HepG2 (cell line): Measurements from ENCODE around the gene GRIP2. TPM values are rescaled to one million over a fixed set of nuclear protein-coding genes. Genes with fewer than 3 reads are reported as not detected.

Source experiments
- ATAC-seq: fragments of 200-7000 bp; cut with Tn5 transposase; 3 replicates; pipeline ENCODE4 v1.9.1; 2020; ENCODE audit warnings: mild to moderate bottlenecking, moderate library complexity
- BruUV-seq: library from RNA; stranded (reverse); fragments of 400-500 nt; replicated peaks from 2 replicates; lab custom pipeline; 2021; lab: Mats Ljungman, UMichigan
- CTCF ChIA-PET: fragments of 300-600 bp; formaldehyde crosslinking; extraction: SDS; loops from one replicate; lab custom pipeline; 2021; ENCODE audit warnings: low total read pairs, inconsistent platforms, low intra/inter-chr PET ratio; lab: Yijun Ruan, JAX
- POLR2A ChIA-PET: fragments of 350-600 bp; sonication (Branson Sonifier 250); formaldehyde crosslinking; loops from one replicate; lab custom pipeline; 2020; ENCODE audit warnings: antibody characterized with exemption, inconsistent platforms; lab: Yijun Ruan, JAX
- DNase-seq: peaks from one replicate; pipeline ENCODE4 v3.0.0-alpha.2; 2015; ENCODE audit warnings: low spot score
- FAIRE-seq: peaks from 3 replicates; lab custom pipeline; 2011; peaks lifted over from hg19 to GRCh38; lab: Jason Lieb, UNC
- H2AFZ ChIP-seq: one replicate; pipeline ENCODE4 v1.6.1; 2011; ENCODE audit warnings: low read length, inconsistent platforms
- H3K27ac ChIP-seq: fragments of 300-600 bp; 3 replicates; pipeline ENCODE4 v1.8.0; 2011; ENCODE audit warnings: mixed run types, mild to moderate bottlenecking, mixed read lengths, low read length, inconsistent platforms; ENCODE audit not compliant: insufficient read depth; ENCODE audit errors: extremely low read length
- H3K27me3 ChIP-seq, 2 experiments: fragments of 200-600 bp in 1 of 2; 2 replicates in 1 of 2; 3 replicates in 1 of 2; pipeline versions ENCODE4 v1.6.0 to v1.8.0; 2011; ENCODE audit warnings: low read length in 2 of 2, mild to moderate bottlenecking in 2 of 2, moderate library complexity in 2 of 2, inconsistent platforms in 1 of 2; ENCODE audit not compliant: insufficient read depth in 2 of 2, control insufficient read depth in 1 of 2
- H3K36me3 ChIP-seq, 2 experiments: fragments of 200-600 bp in 1 of 2; replicated peaks in 1 of 2; 2 replicates in 1 of 2; 3 replicates in 1 of 2; pipeline versions ENCODE4 v1.5.1 to v1.8.0; 2011; ENCODE audit warnings: low read length in 2 of 2, inconsistent platforms in 1 of 2; ENCODE audit not compliant: insufficient read depth in 2 of 2, control insufficient read depth in 1 of 2
- H3K4me1 ChIP-seq: 2 replicates; pipeline ENCODE4 v1.5.1; 2012; ENCODE audit warnings: low read length, inconsistent platforms; ENCODE audit not compliant: insufficient read depth
- H3K4me2 ChIP-seq: 2 replicates; pipeline ENCODE4 v1.6.0; 2011; ENCODE audit warnings: low read depth, low read length, inconsistent platforms
- H3K4me3 ChIP-seq, 3 experiments: fragments of 200-600 bp in 1 of 3; sonication (generic), shearing (Covaris generic) in 1 of 3; replicated peaks in 1 of 3; 2 replicates each; pipeline ENCODE4 v1.5.1; 2011 to 2016; ENCODE audit warnings: low read length in 3 of 3, inconsistent platforms in 2 of 3, low read depth in 2 of 3, mild to moderate bottlenecking in 2 of 3, control low read depth in 1 of 3, mixed read lengths in 1 of 3; ENCODE audit not compliant: insufficient read depth in 1 of 3
- H3K79me2 ChIP-seq: one replicate; pipeline ENCODE4 v1.6.1; 2011; ENCODE audit warnings: low read length, inconsistent platforms; ENCODE audit not compliant: insufficient read depth
- H3K9ac ChIP-seq: 2 replicates; pipeline ENCODE4 v1.6.0; 2011; ENCODE audit warnings: mild to moderate bottlenecking, low read depth, low read length, inconsistent platforms; ENCODE audit not compliant: insufficient read depth
- H3K9me3 ChIP-seq: 2 replicates; pipeline ENCODE4 v1.5.1; 2012; ENCODE audit warnings: mild to moderate bottlenecking, low read length
- H4K20me1 ChIP-seq: 2 replicates; pipeline ENCODE4 v1.6.0; 2011; ENCODE audit warnings: inconsistent platforms, mild to moderate bottlenecking, low read length, moderate library complexity; ENCODE audit not compliant: insufficient read depth
- EED ChIP-seq: sonication (generic); formaldehyde crosslinking; IDR thresholded peaks from 2 replicates; pipeline ENCODE4 v1.5.0; 2020; ENCODE audit warnings: mild to moderate bottlenecking, missing genetic modification reagents
- ZNF460 ChIP-seq: sonication (generic); formaldehyde crosslinking; IDR thresholded peaks from 2 replicates; pipeline ENCODE4 v1.5.1; 2020; ENCODE audit warnings: missing genetic modification reagents, mild to moderate bottlenecking, borderline replicate concordance
- WGBS: methylation state at CpG from one replicate; pipeline ENCODE4 v1.1.6; 2017; ENCODE audit warnings: low lambda C conversion rate; 5-methylcytosine and 5-hydroxymethylcytosine counted together
- in situ Hi-C: cut with HindIII; loops from 2 replicates; pipeline ENCODE4 v1.10.0; 2017; ENCODE audit warnings: low pct_unique_long_range_greater_than_20kb; ENCODE audit not compliant: extremely low pct_ligation_motif_present
- intact Hi-C: fragments of 100-400 bp; cut with micrococcal nuclease; formaldehyde crosslinking; loops from one replicate; pipeline ENCODE4 v1.10.0; 2022; ENCODE audit not compliant: unreplicated experiment
- polyA plus RNA-seq, 8 experiments: library from polyadenylated mRNA; depleted of rRNA in 3 of 8; stranded (reverse) in 7 of 8; unstranded in 1 of 8; fragments of >200 nt; fragmentation: Illumina TruSeq in 4 of 8; extraction: Trizol in 4 of 8; gene quantifications; 2 replicates each; pipeline versions ENCODE4 v1.2.1 to v1.2.3, GENCODE V29; 2011 to 2016; ENCODE audit warnings: low read depth in 4 of 8, missing spikeins in 1 of 8, mixed read lengths in 1 of 8; ENCODE audit not compliant: insufficient read depth in 1 of 8
- total RNA-seq, 5 experiments: library from RNA; depleted of rRNA; stranded (reverse); fragments of >200 nt; fragmentation: Illumina TruSeq; extraction: Trizol; gene quantifications; 2 replicates each; pipeline ENCODE4 v1.2.3, GENCODE V29; 2016; ENCODE audit warnings: low read depth in 1 of 5
- TF ChIP-seq, protein P1 (sequence below), 2 experiments: sonication (generic) in 1 of 2; formaldehyde crosslinking in 1 of 2; IDR thresholded peaks; 2 replicates each; pipeline versions ENCODE4 v1.4.0 to v1.6.1; 2018 to 2020; ENCODE audit warnings: missing genetic modification reagents in 2 of 2, borderline replicate concordance in 1 of 2, low read depth in 1 of 2, mild to moderate bottlenecking in 1 of 2, missing biosample characterization in 1 of 2

GRIP2 gene
- total and polyA plus RNA-seq, 2 of the 13 experiments (the other 11 are each of a cell fraction or from before 2014, with no cell fraction given): 0.11 to 0.24 TPM

DNA sequence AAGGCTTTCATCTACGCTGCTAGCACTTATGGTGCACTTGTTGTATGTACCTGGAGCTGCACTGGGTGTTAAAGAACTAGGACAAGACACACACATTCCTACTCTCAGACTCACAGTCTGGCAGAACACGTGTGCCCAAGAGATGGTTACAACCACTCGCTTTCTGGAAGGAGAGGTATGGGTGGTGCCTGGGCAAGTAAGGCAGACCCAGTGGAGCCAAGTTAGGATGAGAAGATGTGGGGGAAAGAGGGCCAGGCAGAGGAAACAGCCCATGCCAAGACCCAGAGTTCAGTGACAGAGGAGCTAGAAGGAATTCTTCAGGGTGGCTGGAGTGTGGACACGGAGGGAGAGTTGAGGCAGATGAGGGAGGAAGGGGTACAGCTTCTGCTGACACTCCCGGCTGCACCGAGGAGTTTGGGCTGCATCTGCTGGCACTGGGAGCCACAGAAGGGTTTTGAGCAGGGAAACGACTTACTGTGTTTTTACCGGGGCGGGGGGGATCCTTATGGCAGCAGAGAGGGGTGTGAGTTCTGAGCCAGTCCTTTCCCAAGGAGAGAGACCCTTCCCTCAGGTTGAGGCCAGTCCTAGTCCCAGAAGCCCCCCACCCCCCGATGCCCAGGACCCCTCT is 59.0 kb downstream of the GRIP2 start (continued):
- TF ChIP-seq, protein P1, sequence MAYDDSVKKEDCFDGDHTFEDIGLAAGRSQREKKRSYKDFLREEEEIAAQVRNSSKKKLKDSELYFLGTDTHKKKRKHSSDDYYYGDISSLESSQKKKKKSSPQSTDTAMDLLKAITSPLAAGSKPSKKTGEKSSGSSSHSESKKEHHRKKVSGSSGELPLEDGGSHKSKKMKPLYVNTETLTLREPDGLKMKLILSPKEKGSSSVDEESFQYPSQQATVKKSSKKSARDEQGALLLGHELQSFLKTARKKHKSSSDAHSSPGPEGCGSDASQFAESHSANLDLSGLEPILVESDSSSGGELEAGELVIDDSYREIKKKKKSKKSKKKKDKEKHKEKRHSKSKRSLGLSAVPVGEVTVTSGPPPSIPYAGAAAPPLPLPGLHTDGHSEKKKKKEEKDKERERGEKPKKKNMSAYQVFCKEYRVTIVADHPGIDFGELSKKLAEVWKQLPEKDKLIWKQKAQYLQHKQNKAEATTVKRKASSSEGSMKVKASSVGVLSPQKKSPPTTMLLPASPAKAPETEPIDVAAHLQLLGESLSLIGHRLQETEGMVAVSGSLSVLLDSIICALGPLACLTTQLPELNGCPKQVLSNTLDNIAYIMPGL (CRISPR knock-in tag; IDR thresholded peaks at IDR 0.05; ENCODE audit: borderline replicate concordance in 1 of 2, low read depth in 1 of 2): no peak

- Histone ChIP-seq H3K27me3 (no peaks in the 10 kb centered on the region), H3K27ac (no peak overlapping the region), H2AFZ (no peak overlapping the region), H3K4me1 (no peaks in the 10 kb centered on the region)
- in situ Hi-C loops: no loop called here
- TF ChIP-seq EED (CRISPR knock-in tag) (no peak), ZNF460 (CRISPR knock-in tag) (no peak)
- TF ChIP-seq, all 625 proteins: peak for 0
- BruUV-seq: no TSS peak
- Histone ChIP-seq H3K4me3 (no peak overlapping the region), H3K79me2 (no peaks in the 10 kb centered on the region), H3K9ac (no peak overlapping the region), H4K20me1 (no peaks in the 10 kb centered on the region), H3K4me2 (no peak overlapping the region), H3K36me3 (peaks cover 22 to 72% of the 10 kb centered on the region in 2 experiments; a peak in 4 of 5 replicates), H3K9me3 (no peaks in the 10 kb centered on the region)
- intact Hi-C loops: no loop called here
- FAIRE-seq (no peak), ATAC-seq (no peak), DNase-seq (no peak)
- POLR2A ChIA-PET: no interaction called here
- WGBS: 100% methylated on average over 3 of the region's 8 CpGs
- CTCF ChIA-PET: no interaction called here
Measured at GRCh38 chr3:14480207-14481017, 59.7 kb downstream of the GRIP2 start.
